Endothelial cell of umbilical vein (primary cell): ENCODE measurements around the gene LGR6. TPM values are rescaled to one million over a fixed set of nuclear protein-coding genes. Genes with fewer than 3 reads are reported as not detected.

ENCODE experiments used
- BruUV-seq: library from RNA; stranded (reverse); fragments of 400-500 nt; replicated peaks from 2 replicates; lab custom pipeline; 2021; lab: Mats Ljungman, UMichigan
- CTCF ChIA-PET: fragments of 300-600, 350-600 bp; sonication (Branson Sonifier 250); formaldehyde crosslinking; loops from one replicate; lab custom pipeline; 2021; ENCODE audit warnings: antibody characterized with exemption, inconsistent platforms; lab: Charles Lee
- POLR2A ChIA-PET: fragments of 300-600, 350-600 bp; sonication (Branson Sonifier 250); formaldehyde crosslinking; loops from one replicate; lab custom pipeline; 2021; ENCODE audit warnings: antibody characterized with exemption, inconsistent platforms; lab: Charles Lee
- DNase-seq: peaks from one replicate; pipeline ENCODE4 v3.0.0-alpha.2; 2011; ENCODE audit warnings: low read depth, low spot score
- FAIRE-seq: peaks from 2 replicates; lab custom pipeline; 2011; peaks lifted over from hg19 to GRCh38; lab: Jason Lieb, UNC
- H2AFZ ChIP-seq: 2 replicates; pipeline ENCODE4 v1.6.0; 2012; ENCODE audit warnings: low read depth, low read length, control low read depth, inconsistent platforms
- H3K27ac ChIP-seq: 2 replicates; pipeline ENCODE4 v1.5.1; 2011; ENCODE audit warnings: low read depth, mild to moderate bottlenecking, control low read depth, low read length, moderate library complexity; ENCODE audit not compliant: insufficient read depth
- H3K27me3 ChIP-seq, 2 experiments: 2 replicates each; pipeline versions ENCODE4 v1.6.0 to v1.6.1; 2011; ENCODE audit warnings: low read length in 2 of 2, mixed read lengths in 1 of 2; ENCODE audit not compliant: control insufficient read depth in 2 of 2, insufficient read depth in 2 of 2
- H3K36me3 ChIP-seq, 2 experiments: 2 replicates in 1 of 2; 3 replicates in 1 of 2; pipeline ENCODE4 v1.5.1; 2011; ENCODE audit warnings: low read length in 2 of 2, mild to moderate bottlenecking in 1 of 2, moderate library complexity in 1 of 2; ENCODE audit not compliant: control insufficient read depth in 2 of 2, insufficient read depth in 2 of 2; ENCODE audit errors: extremely low read depth in 1 of 2
- H3K4me1 ChIP-seq: 3 replicates; pipeline ENCODE4 v1.5.1; 2011; ENCODE audit warnings: mild to moderate bottlenecking, low read length; ENCODE audit not compliant: control insufficient read depth, insufficient read depth; ENCODE audit errors: extremely low read depth
- H3K4me2 ChIP-seq: 2 replicates; pipeline ENCODE4 v1.6.1; 2011; ENCODE audit warnings: low read length, control low read depth, mixed read lengths; ENCODE audit not compliant: insufficient read depth
- H3K4me3 ChIP-seq, 3 experiments: fragments of 200-600 bp in 1 of 3; sonication (generic), shearing (Covaris generic) in 1 of 3; replicated peaks in 1 of 3; 2 replicates each; pipeline ENCODE4 v1.5.1; 2011 to 2016; ENCODE audit warnings: control low read depth in 3 of 3, low read length in 3 of 3, mild to moderate bottlenecking in 2 of 3, inconsistent platforms in 1 of 3, low read depth in 1 of 3, moderate library complexity in 1 of 3; ENCODE audit not compliant: insufficient read depth in 1 of 3
- H3K79me2 ChIP-seq: 2 replicates; pipeline ENCODE4 v1.6.0; 2012; ENCODE audit warnings: low read length, inconsistent platforms; ENCODE audit not compliant: control insufficient read depth, insufficient read depth
- H3K9ac ChIP-seq: replicated peaks from 2 replicates; pipeline ENCODE3; 2011; ENCODE audit warnings: low read length, control low read depth; ENCODE audit not compliant: insufficient read depth; ENCODE audit errors: extremely low read depth
- H3K9me1 ChIP-seq: replicated peaks from 3 replicates; pipeline ENCODE4 v1.6.0; 2011; ENCODE audit warnings: mild to moderate bottlenecking, low read length; ENCODE audit not compliant: control insufficient read depth, insufficient read depth; ENCODE audit errors: extremely low read depth
- H3K9me3 ChIP-seq: replicated peaks from 2 replicates; pipeline ENCODE4 v1.5.1; 2012; ENCODE audit warnings: low read length, inconsistent platforms; ENCODE audit not compliant: control insufficient read depth, insufficient read depth
- H4K20me1 ChIP-seq: replicated peaks from 2 replicates; pipeline ENCODE3; 2011; ENCODE audit warnings: mild to moderate bottlenecking, low read length; ENCODE audit not compliant: control insufficient read depth, insufficient read depth; ENCODE audit errors: extremely low read depth
- EZH2 ChIP-seq: IDR thresholded peaks from 2 replicates; pipeline ENCODE4 v1.6.1; 2012; ENCODE audit warnings: borderline replicate concordance, low read depth, mild to moderate bottlenecking, moderate library complexity, low read length, inconsistent platforms; ENCODE audit not compliant: severe bottlenecking
- GATA2 ChIP-seq: IDR thresholded peaks from 2 replicates; pipeline ENCODE4 v1.7.0; 2011; ENCODE audit warnings: low read depth, mild to moderate bottlenecking, moderate library complexity, mixed read lengths, low read length; ENCODE audit not compliant: insufficient read length, insufficient read depth
- JUN ChIP-seq: IDR thresholded peaks from 2 replicates; pipeline ENCODE4 v1.6.1; 2011; ENCODE audit warnings: borderline replicate concordance, low read depth; ENCODE audit not compliant: insufficient read length, insufficient read depth
- MYC ChIP-seq: IDR thresholded peaks from one replicate; pipeline ENCODE4 v1.6.1; 2011; ENCODE audit warnings: mild to moderate bottlenecking, low read depth, low read length
- POLR2A ChIP-seq: IDR thresholded peaks from 2 replicates; pipeline ENCODE4 v1.6.1; 2012; ENCODE audit warnings: low read depth, mild to moderate bottlenecking, control low read depth, low read length
- POLR2AphosphoS5 ChIP-seq: IDR thresholded peaks from 2 replicates; pipeline ENCODE4 v1.6.1; 2012; ENCODE audit warnings: low read depth, mild to moderate bottlenecking, control low read depth, low read length, moderate library complexity; ENCODE audit not compliant: insufficient read depth
- dilution Hi-C: fragments of 300-500 bp; cut with MboI; formaldehyde crosslinking; loops from one replicate; pipeline ENCODE4 v1.15.0; 2019; ENCODE audit warnings: low sequenced_read_pairs; ENCODE audit not compliant: extremely low pct_ligation_motif_present
- intact Hi-C: fragments of 100-400 bp; cut with micrococcal nuclease; formaldehyde crosslinking; loops from one replicate; pipeline ENCODE4 v1.10.0; 2022
- polyA plus RNA-seq, 4 experiments: library from polyadenylated mRNA; depleted of rRNA in 3 of 4; stranded (reverse) in 3 of 4; unstranded in 1 of 4; fragments of >200 nt; gene quantifications; 2 replicates each; pipeline versions ENCODE4 v1.2.1 to v1.2.3, GENCODE V29; 2011 to 2012; ENCODE audit warnings: missing spikeins in 1 of 4
- total RNA-seq: library from RNA; stranded (reverse); gene quantifications from 2 replicates; pipeline ENCODE4 v1.2.3, GENCODE V29; 2021
- TF ChIP-seq, protein P1 (sequence below), 2 donors: IDR thresholded peaks; 1 replicate in 1 of 2; 2 replicates in 1 of 2; pipeline ENCODE4 v1.5.1; 2011; ENCODE audit warnings: low read length in 2 of 2, mild to moderate bottlenecking in 2 of 2, moderate library complexity in 2 of 2, control low read depth in 1 of 2, inconsistent platforms in 1 of 2, low read depth in 1 of 2; ENCODE audit not compliant: insufficient read depth in 1 of 2; ENCODE audit errors: extremely low read depth in 1 of 2
- TF ChIP-seq, protein P2 (sequence below): IDR thresholded peaks from 2 replicates; pipeline ENCODE4 v1.6.1; 2011; ENCODE audit not compliant: insufficient read depth, insufficient read length

The LGR6 gene
- total and polyA plus RNA-seq, 2 donors (not counting 3 experiments of a cell fraction or from before 2014, with no cell fraction given), result not detected

DNA sequence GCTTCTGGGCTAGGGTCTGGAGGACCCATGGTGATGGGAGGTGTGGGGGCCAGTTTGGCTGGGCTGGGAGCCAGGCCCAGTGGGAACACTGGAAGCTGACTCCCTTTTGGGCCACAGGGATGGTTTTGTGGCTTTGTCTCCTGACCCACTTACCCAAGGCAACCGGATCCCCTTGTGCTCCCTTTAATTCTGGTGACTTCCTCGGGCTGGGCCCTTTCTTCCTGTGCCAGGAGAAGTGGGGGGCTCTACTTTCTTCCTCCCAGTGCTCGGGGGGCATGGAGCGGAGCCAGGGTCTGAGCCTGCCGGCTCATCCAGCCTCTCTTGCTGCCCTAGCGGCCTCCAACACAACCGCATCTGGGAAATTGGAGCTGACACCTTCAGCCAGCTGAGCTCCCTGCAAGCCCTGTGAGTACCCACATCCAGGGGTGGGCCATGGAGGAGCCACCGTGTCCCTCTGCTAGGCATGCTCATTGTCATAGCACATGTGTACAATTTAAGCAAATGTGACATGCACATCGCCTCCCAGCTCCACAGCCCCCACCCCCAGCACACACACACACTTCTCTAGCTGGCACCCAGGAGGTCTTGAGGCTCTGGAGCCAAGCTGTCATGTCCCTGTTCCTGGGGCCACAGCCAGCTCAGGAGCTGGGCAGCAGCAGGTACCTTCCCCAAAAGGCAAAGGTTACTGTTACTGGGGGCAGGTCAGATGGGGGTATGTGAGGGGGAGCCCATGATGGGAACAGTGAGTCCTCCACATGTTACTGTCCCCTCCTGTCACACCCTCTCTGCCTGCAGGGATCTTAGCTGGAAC lies 113.1 kb downstream of the LGR6 start:
- intact Hi-C loops, result no loop called here
- H3K9ac ChIP-seq, result no peak overlapping the region
- H3K9me1 ChIP-seq, result no peaks in the 10 kb centered on the region
- ChIA-PET POLR2A (no interaction called here), CTCF (interaction anchor here (1.0 to 2.7 kb wide), 8 partner anchors 8 to 114 kb away, joined by 3 to 11 read pairs (median 6); partner anchors contain the start of gene LGR6)
- no peaks in the 10 kb centered on the region for H3K36me3 ChIP-seq
- dilution Hi-C loops, result loop anchor here (25.0 kb wide), 1 partner anchor 94 kb away; no protein-coding TSS in a partner anchor
- no TSS peak for BruUV-seq
- DNase-seq (no peak), FAIRE-seq (no peak)
- H3K79me2 ChIP-seq, result no peaks in the 10 kb centered on the region
- TF ChIP-seq, protein P1, sequence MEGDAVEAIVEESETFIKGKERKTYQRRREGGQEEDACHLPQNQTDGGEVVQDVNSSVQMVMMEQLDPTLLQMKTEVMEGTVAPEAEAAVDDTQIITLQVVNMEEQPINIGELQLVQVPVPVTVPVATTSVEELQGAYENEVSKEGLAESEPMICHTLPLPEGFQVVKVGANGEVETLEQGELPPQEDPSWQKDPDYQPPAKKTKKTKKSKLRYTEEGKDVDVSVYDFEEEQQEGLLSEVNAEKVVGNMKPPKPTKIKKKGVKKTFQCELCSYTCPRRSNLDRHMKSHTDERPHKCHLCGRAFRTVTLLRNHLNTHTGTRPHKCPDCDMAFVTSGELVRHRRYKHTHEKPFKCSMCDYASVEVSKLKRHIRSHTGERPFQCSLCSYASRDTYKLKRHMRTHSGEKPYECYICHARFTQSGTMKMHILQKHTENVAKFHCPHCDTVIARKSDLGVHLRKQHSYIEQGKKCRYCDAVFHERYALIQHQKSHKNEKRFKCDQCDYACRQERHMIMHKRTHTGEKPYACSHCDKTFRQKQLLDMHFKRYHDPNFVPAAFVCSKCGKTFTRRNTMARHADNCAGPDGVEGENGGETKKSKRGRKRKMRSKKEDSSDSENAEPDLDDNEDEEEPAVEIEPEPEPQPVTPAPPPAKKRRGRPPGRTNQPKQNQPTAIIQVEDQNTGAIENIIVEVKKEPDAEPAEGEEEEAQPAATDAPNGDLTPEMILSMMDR (IDR thresholded peaks at IDR 0.05; ENCODE audit: extremely low read depth in 1 of 2, insufficient read depth in 1 of 2, low read depth in 1 of 2, low read length in 2 of 2), result no peak
- no peak for TF ChIP-seq JUN
- no peak for TF ChIP-seq EZH2
- no peak for TF ChIP-seq MYC
- TF ChIP-seq POLR2AphosphoS5, result no peak
- no peak for TF ChIP-seq GATA2
- TF ChIP-seq, protein P2, sequence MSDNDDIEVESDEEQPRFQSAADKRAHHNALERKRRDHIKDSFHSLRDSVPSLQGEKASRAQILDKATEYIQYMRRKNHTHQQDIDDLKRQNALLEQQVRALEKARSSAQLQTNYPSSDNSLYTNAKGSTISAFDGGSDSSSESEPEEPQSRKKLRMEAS, result no peak
- TF ChIP-seq POLR2A, result no peak
- no peaks in the 10 kb centered on the region for H4K20me1 ChIP-seq
- H3K4me2 ChIP-seq, result no peak overlapping the region
- H3K4me3 ChIP-seq, result no peak overlapping the region
- no peak overlapping the region for H3K27ac ChIP-seq
- no peaks in the 10 kb centered on the region for H3K27me3 ChIP-seq
- peaks cover 2% of the 10 kb centered on the region for H3K4me1 ChIP-seq
- no peak overlapping the region for H2AFZ ChIP-seq
- H3K9me3 ChIP-seq, result no peaks in the 10 kb centered on the region
